Mesenchymal stem cell (in vitro differentiated cells and primary cell): ENCODE data around the gene HOXB3.

Source experiments
- DNase-seq: peaks from one replicate; pipeline ENCODE4 v3.0.0-alpha.2; 2013
- H2AFZ ChIP-seq: one replicate; pipeline ENCODE4 v1.6.1; 2013; ENCODE audit warnings: low read depth, mild to moderate bottlenecking, control low read depth, inconsistent platforms, low read length, moderate library complexity
- H2AK5ac ChIP-seq: 2 replicates; pipeline ENCODE4 v1.6.1; 2013; ENCODE audit warnings: low read length, moderate library complexity, mild to moderate bottlenecking, inconsistent platforms; ENCODE audit not compliant: severe bottlenecking
- H2BK120ac ChIP-seq: one replicate; pipeline ENCODE4 v1.6.1; 2013; ENCODE audit warnings: low read depth, mild to moderate bottlenecking, inconsistent platforms, low read length, moderate library complexity
- H2BK12ac ChIP-seq, 2 experiments: one replicate each; pipeline ENCODE4 v1.6.1; 2013; ENCODE audit warnings: inconsistent platforms in 2 of 2, low read length in 2 of 2, mild to moderate bottlenecking in 2 of 2, moderate library complexity in 2 of 2, control low read depth in 1 of 2
- H2BK15ac ChIP-seq: one replicate; pipeline ENCODE4 v1.6.1; 2013; ENCODE audit warnings: mild to moderate bottlenecking, low read depth, inconsistent platforms; ENCODE audit not compliant: poor library complexity, severe bottlenecking
- H2BK5ac ChIP-seq: 2 replicates; pipeline ENCODE4 v1.6.1; 2013; ENCODE audit warnings: low read depth, mild to moderate bottlenecking, low read length, control low read depth, inconsistent platforms; ENCODE audit not compliant: poor library complexity, severe bottlenecking
- H3K14ac ChIP-seq, 2 experiments: one replicate each; pipeline ENCODE4 v1.6.1; 2013; ENCODE audit warnings: inconsistent platforms in 2 of 2, low read length in 2 of 2, control low read depth in 1 of 2, mild to moderate bottlenecking in 1 of 2, moderate library complexity in 1 of 2
- H3K18ac ChIP-seq, 2 experiments: one replicate each; pipeline ENCODE4 v1.6.1; 2013; ENCODE audit warnings: inconsistent platforms in 2 of 2, low read length in 2 of 2, control low read depth in 1 of 2, low read depth in 1 of 2, mild to moderate bottlenecking in 1 of 2
- H3K23ac ChIP-seq, 2 experiments: one replicate each; pipeline ENCODE4 v1.6.1; 2013; ENCODE audit warnings: inconsistent platforms in 2 of 2, low read length in 2 of 2, mild to moderate bottlenecking in 2 of 2, moderate library complexity in 2 of 2, control low read depth in 1 of 2
- H3K27ac ChIP-seq: 2 replicates; pipeline ENCODE4 v1.5.1; 2013; ENCODE audit warnings: mild to moderate bottlenecking, moderate library complexity, low read length, control low read depth, inconsistent platforms; ENCODE audit not compliant: poor library complexity, severe bottlenecking
- H3K27me3 ChIP-seq, 2 experiments: 2 replicates each; pipeline versions ENCODE4 v1.6.1 to v1.7.0; 2013; ENCODE audit warnings: low read length in 2 of 2, mild to moderate bottlenecking in 2 of 2, moderate library complexity in 2 of 2, control low read depth in 1 of 2, inconsistent platforms in 1 of 2; ENCODE audit not compliant: control insufficient read depth in 1 of 2, insufficient read depth in 1 of 2
- H3K36me3 ChIP-seq, 2 experiments: 2 replicates each; pipeline versions ENCODE4 v1.6.1 to v1.7.0; 2013; ENCODE audit warnings: low read length in 2 of 2, control low read depth in 1 of 2, inconsistent platforms in 1 of 2, low read depth in 1 of 2, mild to moderate bottlenecking in 1 of 2; ENCODE audit not compliant: insufficient read depth in 2 of 2, control insufficient read depth in 1 of 2
- H3K4ac ChIP-seq, 2 experiments: one replicate each; pipeline ENCODE4 v1.6.1; 2013; ENCODE audit warnings: inconsistent platforms in 2 of 2, low read length in 2 of 2, mild to moderate bottlenecking in 2 of 2, moderate library complexity in 2 of 2, control low read depth in 1 of 2, low read depth in 1 of 2
- H3K4me1 ChIP-seq: 2 replicates; pipeline ENCODE4 v1.6.1; 2013; ENCODE audit warnings: low read depth, low read length, control low read depth; ENCODE audit not compliant: control insufficient read depth, insufficient read depth
- H3K4me2 ChIP-seq: 2 replicates; pipeline ENCODE4 v1.6.1; 2013; ENCODE audit warnings: low read length, mild to moderate bottlenecking, inconsistent platforms; ENCODE audit not compliant: poor library complexity, severe bottlenecking
- H3K4me3 ChIP-seq, 2 experiments: 2 replicates each; pipeline versions ENCODE4 v1.5.1 to v1.7.0; 2013; ENCODE audit warnings: low read length in 2 of 2, mild to moderate bottlenecking in 2 of 2, control low read depth in 1 of 2, low read depth in 1 of 2; ENCODE audit not compliant: insufficient read depth in 1 of 2
- H3K79me1 ChIP-seq: replicated peaks from 2 replicates; pipeline ENCODE4 v1.6.1; 2013; ENCODE audit warnings: mild to moderate bottlenecking, control low read depth, low read length, inconsistent platforms; ENCODE audit not compliant: poor library complexity, severe bottlenecking
- H3K9ac ChIP-seq: 2 replicates; pipeline ENCODE4 v1.7.0; 2013; ENCODE audit warnings: mild to moderate bottlenecking, low read length, moderate library complexity
- H3K9me3 ChIP-seq: 2 replicates; pipeline ENCODE4 v1.7.0; 2013; ENCODE audit warnings: mild to moderate bottlenecking, low read length; ENCODE audit not compliant: control insufficient read depth
- H4K8ac ChIP-seq: one replicate; pipeline ENCODE4 v1.6.1; 2013; ENCODE audit warnings: inconsistent platforms, mild to moderate bottlenecking, low read length, moderate library complexity
- H4K91ac ChIP-seq: one replicate; pipeline ENCODE4 v1.6.1; 2013; ENCODE audit warnings: mild to moderate bottlenecking, low read length, inconsistent platforms
- WGBS: methylation state at CpG from one replicate; pipeline ENCODE4 v1.1.7; 2013; ENCODE audit warnings: mixed read lengths; 5-methylcytosine and 5-hydroxymethylcytosine counted together

HOXB3 gene

DNA sequence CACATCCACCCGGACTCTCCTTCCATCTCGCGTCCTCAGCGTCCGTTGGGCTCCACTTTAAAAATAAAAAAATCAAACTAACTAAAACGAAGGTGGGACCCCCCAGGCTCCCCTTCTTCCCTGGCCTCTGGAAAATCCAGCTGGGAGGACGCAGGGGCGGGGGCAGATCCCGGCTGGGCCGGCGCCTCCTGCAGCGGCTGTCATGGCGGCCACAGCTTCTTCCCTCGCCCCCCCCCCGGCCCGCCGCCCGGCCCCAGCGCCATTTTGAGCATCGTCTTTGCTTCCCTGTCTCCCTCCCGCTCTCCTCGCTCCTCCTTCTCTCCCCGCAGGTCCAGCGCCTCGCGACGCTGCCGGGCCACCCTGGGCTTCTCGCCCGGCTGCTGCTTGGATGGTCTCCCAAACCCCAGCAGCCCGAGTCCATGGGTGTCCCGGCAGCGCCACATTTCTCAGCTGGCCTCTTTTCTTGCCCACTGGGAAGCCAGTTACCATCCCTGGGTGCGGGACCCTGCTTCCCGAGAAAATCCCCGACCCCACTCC lies 48.4 kb downstream of the HOXB3 start:
- peak overlapping the region; percentile 82 to 89 for H2BK12ac ChIP-seq
- under 1% methylated on average over 36 of the region's 36 CpGs for WGBS
- H4K8ac ChIP-seq: peak overlapping the region; percentile 93

DNA sequence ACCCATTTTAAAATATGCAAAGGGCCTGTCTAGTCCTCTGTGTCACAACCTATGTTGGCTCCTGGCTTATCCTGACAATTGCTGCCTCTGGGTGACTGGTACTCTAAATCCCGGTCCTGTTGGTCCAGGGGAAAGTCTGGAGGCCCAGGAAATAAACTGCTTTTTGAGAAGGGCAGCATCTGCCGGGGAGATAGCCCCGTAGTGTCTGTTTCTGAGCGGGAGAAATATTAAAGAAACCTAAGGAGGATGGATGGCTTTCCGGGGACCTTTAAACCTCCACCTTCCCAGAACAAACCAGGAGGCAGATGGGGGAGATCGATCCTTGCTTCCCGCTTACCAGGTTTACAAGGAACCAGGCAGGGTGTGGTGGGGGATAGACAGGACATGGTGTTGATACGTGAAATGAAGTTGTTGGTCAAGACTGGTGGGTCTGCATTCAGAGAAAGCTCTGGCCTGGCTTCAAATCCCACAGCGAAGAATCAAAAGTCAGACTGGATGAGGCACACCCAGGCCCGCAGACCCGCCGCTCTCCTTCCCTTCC lies 48.9 kb downstream of the HOXB3 start:
- no peaks in the 10 kb centered on the region for H3K79me1 ChIP-seq
- H2AK5ac ChIP-seq: peak overlapping the region; percentile 46
- peak overlapping the region; percentile 79 for H3K4me2 ChIP-seq
- DNase-seq: no peak
- H2BK12ac ChIP-seq: peak overlapping the region; percentile 15 to 89
- H4K91ac ChIP-seq: peak overlapping the region; percentile 67
- H3K4me3 ChIP-seq: peak overlapping the region; percentile 70 to 97
- H3K36me3 ChIP-seq: peaks cover 14 to 17% of the 10 kb centered on the region in 2 experiments
- 6% methylated on average over 11 of the region's 12 CpGs for WGBS
- peak overlapping the region; percentile 97 for H2BK5ac ChIP-seq
- H4K8ac ChIP-seq: peak overlapping the region; percentile 10
- H3K4ac ChIP-seq: peak overlapping the region; percentile 35 to 76
- peak overlapping the region; percentile 99 for H3K27ac ChIP-seq
- no peaks in the 10 kb centered on the region for H3K9me3 ChIP-seq
- H3K14ac ChIP-seq: peak overlapping the region; percentile 50 to 82
- peak overlapping the region; percentile 62 for H2BK15ac ChIP-seq
- no peak overlapping the region for H3K23ac ChIP-seq
- H3K9ac ChIP-seq: peak overlapping the region; percentile 100
- no peaks in the 10 kb centered on the region for H3K27me3 ChIP-seq
- H2BK120ac ChIP-seq: peak overlapping the region; percentile 98
- H2AFZ ChIP-seq: no peak overlapping the region
- peak overlapping the region; percentile 88 to 99 for H3K18ac ChIP-seq
- H3K4me1 ChIP-seq: peaks cover 11% of the 10 kb centered on the region

More for the DNA sequence above, 48.4 kb downstream of the HOXB3 start:
- Histone ChIP-seq H2AK5ac (peak overlapping the region; percentile 88), H3K27me3 (no peaks in the 10 kb centered on the region), H2AFZ (no peak overlapping the region), H3K27ac (peak overlapping the region; percentile 99), H4K91ac (peak overlapping the region; percentile 96), H3K4me3 (peak overlapping the region; percentile 70 to 97), H3K9me3 (no peaks in the 10 kb centered on the region), H3K79me1 (no peaks in the 10 kb centered on the region), H3K14ac (peak overlapping the region; percentile 50 to 73), H3K18ac (peak overlapping the region; percentile 88 to 99), H3K36me3 (peaks cover 14 to 17% of the 10 kb centered on the region in 2 experiments), H3K23ac (peak overlapping the region in 1 of 2 experiments; percentile 93), H2BK120ac (peak overlapping the region; percentile 98), H3K4me2 (peak overlapping the region; percentile 79), H3K4ac (peak overlapping the region; percentile 76 to 93), H3K9ac (peak overlapping the region; percentile 100), H2BK15ac (peak overlapping the region; percentile 62), H2BK5ac (peak overlapping the region; percentile 97), H3K4me1 (peaks cover 16% of the 10 kb centered on the region)
- peak; percentile 80 for DNase-seq

DNA sequence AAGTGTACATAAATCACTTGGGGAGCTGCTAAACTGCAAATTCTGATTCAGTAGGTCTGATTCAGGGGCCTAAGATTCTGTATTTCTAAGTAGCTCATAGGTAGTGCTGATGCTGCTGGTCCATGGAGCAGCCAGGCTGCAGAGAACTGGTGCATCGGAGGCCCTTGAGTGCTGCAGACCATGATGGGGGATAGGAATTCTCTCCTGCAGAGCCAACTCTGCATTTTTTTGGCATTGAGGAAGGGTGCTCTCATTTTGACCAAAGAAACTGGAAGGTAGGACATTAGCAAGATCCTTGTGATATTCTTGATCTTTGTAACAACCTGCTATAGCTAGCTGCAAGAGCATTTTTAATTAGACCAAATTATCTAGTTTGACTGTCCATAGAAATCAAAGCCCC lies 49.8 kb downstream of the HOXB3 start:
- no peak overlapping the region for H3K18ac ChIP-seq
- no peak overlapping the region for H2AK5ac ChIP-seq
- no peaks in the 10 kb centered on the region for H3K79me1 ChIP-seq
- no peaks in the 10 kb centered on the region for H3K9me3 ChIP-seq
- peak overlapping the region in 1 of 2 experiments; percentile 77 for H3K23ac ChIP-seq
- peak overlapping the region in 1 of 2 experiments; percentile 97 for H3K4me3 ChIP-seq
- H3K4me2 ChIP-seq: no peak overlapping the region
- no peak overlapping the region for H4K8ac ChIP-seq
- H2BK120ac ChIP-seq: no peak overlapping the region
- H3K4ac ChIP-seq: peak overlapping the region in 1 of 2 experiments; percentile 33
- H3K36me3 ChIP-seq: peaks cover 14 to 17% of the 10 kb centered on the region in 2 experiments
- peaks cover 9% of the 10 kb centered on the region for H3K4me1 ChIP-seq
- H2AFZ ChIP-seq: no peak overlapping the region
- H3K14ac ChIP-seq: no peak overlapping the region
- peak overlapping the region; percentile 4 for H2BK5ac ChIP-seq
- 68% methylated on average over 1 of the region's 1 CpG for WGBS
- peak overlapping the region; percentile 56 for H3K27ac ChIP-seq
- peak overlapping the region; percentile 100 for H3K9ac ChIP-seq
- H3K27me3 ChIP-seq: no peaks in the 10 kb centered on the region
- H2BK15ac ChIP-seq: no peak overlapping the region
- H4K91ac ChIP-seq: no peak overlapping the region
- H2BK12ac ChIP-seq: peak overlapping the region in 1 of 2 experiments; percentile 57
- peak; percentile 48 for DNase-seq

DNA sequence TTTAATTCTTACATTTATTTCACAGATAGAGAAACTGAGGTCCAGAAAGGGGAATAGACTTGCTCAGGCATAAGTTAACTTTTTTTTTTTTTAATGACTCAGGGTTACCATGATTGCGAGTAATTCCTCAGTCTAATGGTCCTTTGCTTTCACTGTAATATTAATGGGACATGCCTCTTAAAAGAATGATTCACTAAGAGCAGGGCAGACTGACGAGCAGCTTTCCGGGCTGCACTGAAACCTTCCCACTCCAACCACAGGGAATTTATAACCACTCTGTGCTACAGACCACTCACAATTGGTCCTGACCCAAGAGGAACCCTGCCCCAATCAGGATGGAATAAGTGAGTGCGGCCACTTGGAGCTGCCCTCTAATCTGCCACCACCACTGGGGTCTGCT lies 50.9 kb downstream of the HOXB3 start:
- H2AFZ ChIP-seq: no peak overlapping the region
- H2BK120ac ChIP-seq: no peak overlapping the region
- peak overlapping the region in 1 of 2 experiments; percentile 90 for H3K18ac ChIP-seq
- H2AK5ac ChIP-seq: peak overlapping the region; percentile 90
- no peak overlapping the region for H2BK15ac ChIP-seq
- WGBS: 0% methylated on average over 4 of the region's 4 CpGs
- no peak overlapping the region for H4K8ac ChIP-seq
- H3K14ac ChIP-seq: no peak overlapping the region
- peak overlapping the region in 1 of 2 experiments; percentile 63 for H2BK12ac ChIP-seq
- no peak overlapping the region for H3K23ac ChIP-seq
- H3K4me3 ChIP-seq: peak overlapping the region in 1 of 2 experiments; percentile 97
- H3K79me1 ChIP-seq: no peaks in the 10 kb centered on the region
- no peak overlapping the region for H2BK5ac ChIP-seq
- H3K27ac ChIP-seq: peak overlapping the region; percentile 56
- peaks cover 9% of the 10 kb centered on the region for H3K4me1 ChIP-seq
- H3K4me2 ChIP-seq: no peak overlapping the region
- H3K4ac ChIP-seq: peak overlapping the region in 1 of 2 experiments; percentile 59
- peaks cover 14 to 17% of the 10 kb centered on the region in 2 experiments for H3K36me3 ChIP-seq
- no peak overlapping the region for H4K91ac ChIP-seq
- peak overlapping the region; percentile 70 for H3K9ac ChIP-seq
- no peaks in the 10 kb centered on the region for H3K9me3 ChIP-seq
- no peaks in the 10 kb centered on the region for H3K27me3 ChIP-seq
- DNase-seq: peak; percentile 97
